Body of pancreas (tissue), 4 donors: ENCODE data around the gene GRM4.

Source experiments
- POLR2A ChIP-seq, 3 donors: fragments of 450-650 bp; IDR thresholded peaks; one replicate each; pipeline ENCODE4 v1.6.1; 2016; ENCODE audit warnings: antibody characterized with exemption in 3 of 3, mild to moderate bottlenecking in 2 of 3
- TF ChIP-seq, protein P1 (sequence below), 7 experiments: fragments of 450-650 bp in 4 of 7; fragments of 200-600 bp in 3 of 7; sonication (generic) in 3 of 7; IDR thresholded peaks; one replicate each; pipeline ENCODE4 v1.5.1; 2016 to 2019; ENCODE audit warnings: antibody characterized with exemption in 7 of 7

- TF ChIP-seq, protein P1, sequence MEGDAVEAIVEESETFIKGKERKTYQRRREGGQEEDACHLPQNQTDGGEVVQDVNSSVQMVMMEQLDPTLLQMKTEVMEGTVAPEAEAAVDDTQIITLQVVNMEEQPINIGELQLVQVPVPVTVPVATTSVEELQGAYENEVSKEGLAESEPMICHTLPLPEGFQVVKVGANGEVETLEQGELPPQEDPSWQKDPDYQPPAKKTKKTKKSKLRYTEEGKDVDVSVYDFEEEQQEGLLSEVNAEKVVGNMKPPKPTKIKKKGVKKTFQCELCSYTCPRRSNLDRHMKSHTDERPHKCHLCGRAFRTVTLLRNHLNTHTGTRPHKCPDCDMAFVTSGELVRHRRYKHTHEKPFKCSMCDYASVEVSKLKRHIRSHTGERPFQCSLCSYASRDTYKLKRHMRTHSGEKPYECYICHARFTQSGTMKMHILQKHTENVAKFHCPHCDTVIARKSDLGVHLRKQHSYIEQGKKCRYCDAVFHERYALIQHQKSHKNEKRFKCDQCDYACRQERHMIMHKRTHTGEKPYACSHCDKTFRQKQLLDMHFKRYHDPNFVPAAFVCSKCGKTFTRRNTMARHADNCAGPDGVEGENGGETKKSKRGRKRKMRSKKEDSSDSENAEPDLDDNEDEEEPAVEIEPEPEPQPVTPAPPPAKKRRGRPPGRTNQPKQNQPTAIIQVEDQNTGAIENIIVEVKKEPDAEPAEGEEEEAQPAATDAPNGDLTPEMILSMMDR (IDR thresholded peaks at IDR 0.05): no peak
- TF ChIP-seq POLR2A (IDR thresholded peaks at IDR 0.05): no peak
These were observed 74.0 kb downstream of the GRM4 start for GRCh38 chr6:34071884-34072379.
